ENCODE results near the gene CELF1. TPM values are rescaled to one million over a fixed set of nuclear protein-coding genes. Genes with fewer than 3 reads are reported as not detected.

CELF1 gene
- polyA plus RNA-seq, 1 of the 3 experiments (the other 2 are of a cell fraction), result 47.5 TPM

Small RNAs within 50 kb of the gene (small RNA-seq; reads per million reads assigned to genes)
- gene RN7SL652P (0 to 0.53 (median 0) reads per million in 7 experiments), gene RNU5E-10P (0 to 0.20 (median 0) reads per million in 7 experiments)

Other genes with a start within 250 kb of the CELF1 start
- not detected in 2 replicates for gene MYBPC3, start 200.4 kb downstream of the CELF1 start, polyA plus RNA-seq (2012; rRNA removed)
- gene SPI1, start 174.6 kb downstream of the CELF1 start, polyA plus RNA-seq (2012; rRNA removed), result 0.19 TPM in 1 of 2 replicates, not detected in the other
- gene SLC39A13, start 144.5 kb downstream of the CELF1 start, polyA plus RNA-seq (2012; rRNA removed), result 65.5 and 70.7 TPM in 2 replicates
- gene PSMC3, start 126.7 kb downstream of the CELF1 start, polyA plus RNA-seq (2012; rRNA removed), result 184 and 191 TPM in 2 replicates
- 0.07 and 0.23 TPM in 2 replicates for gene RAPSN, start 104.0 kb downstream of the CELF1 start, polyA plus RNA-seq (2012; rRNA removed)
- 64.4 and 69.0 TPM in 2 replicates for gene PTPMT1, start 12.5 kb upstream of the CELF1 start, polyA plus RNA-seq (2012; rRNA removed)
- gene KBTBD4, start 25.8 kb upstream of the CELF1 start, polyA plus RNA-seq (2012; rRNA removed), result 16.8 and 24.6 TPM in 2 replicates
- 150 and 163 TPM in 2 replicates for gene NDUFS3, start 25.9 kb upstream of the CELF1 start, polyA plus RNA-seq (2012; rRNA removed)
- gene FAM180B, start 33.5 kb upstream of the CELF1 start, polyA plus RNA-seq (2012; rRNA removed), result not detected in 2 replicates
- gene C1QTNF4, start 41.3 kb upstream of the CELF1 start, polyA plus RNA-seq (2012; rRNA removed), result 0.06 and 0.08 TPM in 2 replicates
- gene MTCH2, start 89.4 kb upstream of the CELF1 start, polyA plus RNA-seq (2012; rRNA removed), result 115 and 132 TPM in 2 replicates
- 5.5 and 6.7 TPM in 2 replicates for gene AGBL2, start 162.2 kb upstream of the CELF1 start, polyA plus RNA-seq (2012; rRNA removed)
- gene FNBP4, start 214.2 kb upstream of the CELF1 start, polyA plus RNA-seq (2012; rRNA removed), result 53.9 and 83.3 TPM in 2 replicates